OCI-LY1 (cell line): ENCODE results near the gene RGS7.

Experiments
- EZH2 ChIP-seq: fragments of 200-600 bp; sonication (generic), shearing (Covaris generic); IDR thresholded peaks from 2 replicates; pipeline ENCODE4 v1.8.0; 2017; ENCODE audit warnings: borderline replicate concordance, mixed run types, mild to moderate bottlenecking, antibody characterized with exemption, low read length, moderate library complexity, mixed read lengths
- TF ChIP-seq, protein P1 (sequence below): fragments of 200-600 bp; sonication (generic), shearing (Covaris generic); IDR thresholded peaks from 2 replicates; pipeline ENCODE4 v1.5.1; 2017; ENCODE audit warnings: mild to moderate bottlenecking, antibody characterized with exemption, low read length, moderate library complexity, mixed read lengths

DNA sequence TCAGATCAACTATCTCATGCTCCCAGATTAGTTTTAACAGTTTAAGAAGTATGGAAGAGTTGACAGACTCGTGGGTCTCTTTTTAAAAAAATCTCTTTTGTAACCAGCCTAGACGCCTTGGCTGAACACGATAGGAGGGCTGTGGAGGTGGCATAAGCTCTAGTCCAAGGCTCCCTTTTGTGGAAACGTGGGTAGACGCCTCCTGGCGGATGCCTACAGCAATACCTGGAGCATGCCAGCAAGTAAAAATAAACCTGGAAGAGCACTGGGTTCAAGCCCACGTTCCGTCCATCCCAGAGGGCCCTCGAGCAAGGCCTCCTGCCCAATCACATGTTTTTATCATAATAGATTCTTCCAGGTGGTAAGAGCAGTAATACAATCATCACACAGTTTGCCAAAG lies 87.9 kb downstream of the RGS7 start:
- TF ChIP-seq, protein P1, sequence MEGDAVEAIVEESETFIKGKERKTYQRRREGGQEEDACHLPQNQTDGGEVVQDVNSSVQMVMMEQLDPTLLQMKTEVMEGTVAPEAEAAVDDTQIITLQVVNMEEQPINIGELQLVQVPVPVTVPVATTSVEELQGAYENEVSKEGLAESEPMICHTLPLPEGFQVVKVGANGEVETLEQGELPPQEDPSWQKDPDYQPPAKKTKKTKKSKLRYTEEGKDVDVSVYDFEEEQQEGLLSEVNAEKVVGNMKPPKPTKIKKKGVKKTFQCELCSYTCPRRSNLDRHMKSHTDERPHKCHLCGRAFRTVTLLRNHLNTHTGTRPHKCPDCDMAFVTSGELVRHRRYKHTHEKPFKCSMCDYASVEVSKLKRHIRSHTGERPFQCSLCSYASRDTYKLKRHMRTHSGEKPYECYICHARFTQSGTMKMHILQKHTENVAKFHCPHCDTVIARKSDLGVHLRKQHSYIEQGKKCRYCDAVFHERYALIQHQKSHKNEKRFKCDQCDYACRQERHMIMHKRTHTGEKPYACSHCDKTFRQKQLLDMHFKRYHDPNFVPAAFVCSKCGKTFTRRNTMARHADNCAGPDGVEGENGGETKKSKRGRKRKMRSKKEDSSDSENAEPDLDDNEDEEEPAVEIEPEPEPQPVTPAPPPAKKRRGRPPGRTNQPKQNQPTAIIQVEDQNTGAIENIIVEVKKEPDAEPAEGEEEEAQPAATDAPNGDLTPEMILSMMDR, result peak; percentile 31; the same call in 1 of the 2 replicates
- TF ChIP-seq EZH2, result no peak
